ENCODE data around the gene GPR85. TPM values are rescaled to one million over a fixed set of nuclear protein-coding genes. Genes with fewer than 3 reads are reported as not detected.

Gene GPR85
- total RNA-seq, 1 donor from 2014 or later = 2.1 TPM

DNA sequence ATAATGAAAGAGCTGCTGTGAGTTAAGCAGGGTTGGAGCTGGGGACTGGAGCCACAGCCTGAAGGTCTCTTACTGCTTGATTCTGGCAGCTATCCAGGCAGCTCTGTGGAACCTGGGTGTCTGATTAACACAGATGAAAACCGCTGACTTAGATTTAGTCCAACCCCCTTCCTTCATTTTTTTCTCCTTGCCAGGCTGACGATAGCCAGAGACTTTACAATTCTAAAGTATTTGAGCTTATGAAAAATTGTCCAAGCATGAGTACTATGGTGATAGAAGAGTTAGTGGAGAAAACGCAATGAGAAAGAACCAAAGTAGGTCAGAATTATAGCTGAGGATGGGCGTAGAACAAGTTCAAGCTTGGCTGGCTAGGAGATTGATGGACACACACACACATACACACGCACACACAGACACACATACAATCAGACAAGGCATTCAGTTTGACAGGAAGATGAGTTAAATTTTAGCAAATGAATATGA lies 13.5 kb upstream of the GPR85 start:
- no peaks in the 10 kb centered on the region for H3K36me3 Mint-ChIP-seq
- TF ChIP-seq, protein P1, sequence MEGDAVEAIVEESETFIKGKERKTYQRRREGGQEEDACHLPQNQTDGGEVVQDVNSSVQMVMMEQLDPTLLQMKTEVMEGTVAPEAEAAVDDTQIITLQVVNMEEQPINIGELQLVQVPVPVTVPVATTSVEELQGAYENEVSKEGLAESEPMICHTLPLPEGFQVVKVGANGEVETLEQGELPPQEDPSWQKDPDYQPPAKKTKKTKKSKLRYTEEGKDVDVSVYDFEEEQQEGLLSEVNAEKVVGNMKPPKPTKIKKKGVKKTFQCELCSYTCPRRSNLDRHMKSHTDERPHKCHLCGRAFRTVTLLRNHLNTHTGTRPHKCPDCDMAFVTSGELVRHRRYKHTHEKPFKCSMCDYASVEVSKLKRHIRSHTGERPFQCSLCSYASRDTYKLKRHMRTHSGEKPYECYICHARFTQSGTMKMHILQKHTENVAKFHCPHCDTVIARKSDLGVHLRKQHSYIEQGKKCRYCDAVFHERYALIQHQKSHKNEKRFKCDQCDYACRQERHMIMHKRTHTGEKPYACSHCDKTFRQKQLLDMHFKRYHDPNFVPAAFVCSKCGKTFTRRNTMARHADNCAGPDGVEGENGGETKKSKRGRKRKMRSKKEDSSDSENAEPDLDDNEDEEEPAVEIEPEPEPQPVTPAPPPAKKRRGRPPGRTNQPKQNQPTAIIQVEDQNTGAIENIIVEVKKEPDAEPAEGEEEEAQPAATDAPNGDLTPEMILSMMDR (IDR thresholded peaks at IDR 0.05; ENCODE audit: unreplicated experiment) = no peak
- H3K4me1 Mint-ChIP-seq = peaks cover 37% of the 10 kb centered on the region

DNA sequence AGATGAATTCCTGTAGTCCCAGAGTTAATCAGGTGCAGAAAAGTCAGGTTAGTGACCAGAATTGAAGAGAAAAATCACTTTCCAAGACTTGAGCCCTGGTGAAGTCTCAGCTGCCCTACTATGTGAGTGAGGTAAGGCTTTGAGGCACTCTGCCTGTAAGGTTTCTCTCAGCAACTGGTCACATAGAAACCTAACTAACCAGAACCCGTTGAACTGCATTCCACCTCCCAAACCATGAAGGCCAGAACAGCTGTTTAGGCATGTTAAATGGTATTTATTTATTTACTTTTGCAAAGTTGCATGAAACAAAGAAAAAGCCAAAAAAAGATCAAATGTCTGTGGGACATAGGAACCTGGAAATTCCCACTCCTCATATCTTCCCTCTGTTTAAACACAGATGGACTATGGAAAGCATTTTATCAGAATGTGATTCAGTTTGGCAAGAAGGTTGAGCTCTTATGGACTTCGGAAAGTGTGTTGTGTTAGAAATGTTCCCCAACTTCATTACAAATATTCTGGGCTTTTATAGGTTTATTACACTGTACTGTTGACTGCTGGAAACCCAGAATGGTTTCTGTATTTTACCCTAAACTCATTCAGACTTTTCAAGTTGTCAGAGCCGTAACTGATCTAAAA lies 12.8 kb upstream of the GPR85 start:
- H3K27me3 Mint-ChIP-seq (ENCODE audit: low read depth) = no peaks in the 10 kb centered on the region
- H3K27ac Mint-ChIP-seq = peak overlapping the region; percentile 83

More for the DNA sequence above, 13.5 kb upstream of the GPR85 start:
- Mint-ChIP-seq H3K27me3 (ENCODE audit: low read depth) (no peaks in the 10 kb centered on the region), H3K4me3 (no peak overlapping the region), H3K27ac (peak overlapping the region; percentile 83), H3K9me3 (no peaks in the 10 kb centered on the region)
- peak; percentile 48 to 63 for DNase-seq (ENCODE audit: low spot score in 2 of 2, unreplicated experiment in 2 of 2)

DNA sequence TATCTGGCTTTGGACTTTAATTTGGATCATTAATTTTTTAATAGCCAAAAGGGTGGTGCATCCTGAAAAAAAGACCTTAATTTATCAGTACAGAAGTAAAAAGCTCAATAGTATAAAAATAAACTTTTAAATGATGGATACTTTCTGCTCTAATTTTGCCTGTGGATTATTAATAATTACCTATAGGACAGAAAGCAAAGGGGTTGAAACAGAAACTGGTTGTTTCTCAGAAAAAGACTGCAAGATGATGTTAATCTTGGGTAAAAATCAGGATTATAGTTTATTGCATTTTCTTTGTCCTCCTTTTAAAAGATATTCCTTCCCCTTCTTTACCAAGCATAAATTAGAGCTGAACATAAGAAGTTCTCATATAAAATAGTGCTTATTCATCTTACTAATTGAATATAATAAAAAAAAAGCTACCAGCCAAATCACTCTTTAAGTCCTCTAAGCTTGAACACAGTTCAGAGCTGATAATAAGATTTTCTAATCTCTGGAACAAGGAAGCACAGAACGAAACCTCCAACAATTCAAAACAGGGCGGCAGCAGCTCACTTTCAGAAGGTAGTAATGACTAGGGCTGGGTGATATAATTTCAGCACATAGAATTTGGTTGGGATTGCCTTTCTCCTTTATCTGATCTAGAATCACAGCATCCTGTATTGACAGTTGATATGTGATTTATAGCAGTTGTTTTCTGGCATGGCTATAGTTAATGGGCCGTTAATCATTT lies 8.1 kb upstream of the GPR85 start:
- H3K27ac Mint-ChIP-seq = peak overlapping the region; percentile 67
- no peaks in the 10 kb centered on the region for H3K9me3 Mint-ChIP-seq
- no peak for DNase-seq (ENCODE audit: low spot score in 2 of 2, unreplicated experiment in 2 of 2)
- no peaks in the 10 kb centered on the region for H3K27me3 Mint-ChIP-seq (ENCODE audit: low read depth)
- no peaks in the 10 kb centered on the region for H3K36me3 Mint-ChIP-seq
- peaks cover 45% of the 10 kb centered on the region for H3K4me1 Mint-ChIP-seq
- H3K4me3 Mint-ChIP-seq = no peak overlapping the region
- TF ChIP-seq, protein P1 (IDR thresholded peaks at IDR 0.05; ENCODE audit: unreplicated experiment) = no peak

More for the DNA sequence above, 12.8 kb upstream of the GPR85 start:
- no peak for DNase-seq (ENCODE audit: low spot score in 2 of 2, unreplicated experiment in 2 of 2)
- no peak overlapping the region for H3K4me3 Mint-ChIP-seq
- no peaks in the 10 kb centered on the region for H3K9me3 Mint-ChIP-seq
- peaks cover 45% of the 10 kb centered on the region for H3K4me1 Mint-ChIP-seq
- no peaks in the 10 kb centered on the region for H3K36me3 Mint-ChIP-seq
- TF ChIP-seq, protein P1 (IDR thresholded peaks at IDR 0.05; ENCODE audit: unreplicated experiment) = no peak

DNA sequence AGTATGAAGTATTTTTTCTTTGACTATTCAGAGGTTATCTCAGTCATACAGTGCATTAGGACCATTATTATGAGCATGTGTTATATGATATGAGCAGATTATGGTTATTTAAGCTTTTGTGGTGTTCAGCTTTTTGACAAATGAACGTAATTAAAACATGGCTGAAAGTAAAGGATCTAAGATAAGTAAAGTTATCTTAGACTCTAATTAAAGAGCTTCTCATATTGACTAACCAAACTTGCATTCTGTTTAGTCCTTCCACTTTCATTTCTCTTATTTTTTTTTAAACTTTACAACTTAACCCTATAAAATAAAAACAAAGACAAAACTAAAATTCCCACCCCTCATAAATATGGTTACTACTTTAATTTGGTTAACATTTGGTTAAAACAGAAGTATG lies 6.9 kb upstream of the GPR85 start:
- H3K4me3 Mint-ChIP-seq = no peak overlapping the region
- H3K9me3 Mint-ChIP-seq = no peaks in the 10 kb centered on the region
- H3K27ac Mint-ChIP-seq = no peak overlapping the region
- peaks cover 38% of the 10 kb centered on the region for H3K4me1 Mint-ChIP-seq
- no peaks in the 10 kb centered on the region for H3K27me3 Mint-ChIP-seq (ENCODE audit: low read depth)
- H3K36me3 Mint-ChIP-seq = no peaks in the 10 kb centered on the region
- TF ChIP-seq, protein P1 (IDR thresholded peaks at IDR 0.05; ENCODE audit: unreplicated experiment) = no peak
- no peak for DNase-seq (ENCODE audit: low spot score in 2 of 2, unreplicated experiment in 2 of 2)

DNA sequence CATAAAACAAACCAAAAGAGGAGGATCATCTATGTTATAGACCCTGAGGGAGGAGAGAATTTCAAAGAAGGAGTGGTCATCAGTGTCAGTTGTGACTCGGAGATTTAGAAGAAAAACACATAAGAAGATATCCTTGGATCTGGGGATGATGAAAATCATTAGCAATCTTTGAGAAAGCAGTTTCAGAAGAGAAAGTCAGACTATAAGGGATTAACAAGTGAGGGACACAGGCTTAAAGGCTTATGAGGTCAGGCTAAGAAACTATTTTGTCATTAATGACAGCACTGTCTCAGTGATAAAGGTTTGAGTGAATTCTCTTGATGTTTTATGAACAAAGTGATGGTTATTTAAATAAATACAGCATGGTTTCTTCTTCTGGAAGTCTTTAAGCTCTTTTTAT lies 6.1 kb upstream of the GPR85 start:
- Mint-ChIP-seq H3K4me3 (no peak overlapping the region), H3K9me3 (no peaks in the 10 kb centered on the region), H3K27me3 (ENCODE audit: low read depth) (no peaks in the 10 kb centered on the region), H3K4me1 (peaks cover 46% of the 10 kb centered on the region), H3K36me3 (no peaks in the 10 kb centered on the region), H3K27ac (no peak overlapping the region)
- DNase-seq (ENCODE audit: low spot score in 2 of 2, unreplicated experiment in 2 of 2) = no peak
- TF ChIP-seq, protein P1 (IDR thresholded peaks at IDR 0.05; ENCODE audit: unreplicated experiment) = no peak

All from mesothelial cell of epicardium (in vitro differentiated cells).